Measurements from ENCODE around the gene AFG1L. TPM values are rescaled to one million over a fixed set of nuclear protein-coding genes. Genes with fewer than 3 reads are reported as not detected.
"Not testable (repeated sequence)": the region's sequence is repeated elsewhere in the genome, so short reads cannot be mapped to it uniquely, and the experiment has no call there.

The AFG1L gene
- polyA plus RNA-seq, 4 donors, result 7.6 to 9.8 (median 7.7) TPM

GRCh38 chr6:108502832-108503231 lies 208.0 kb downstream of the AFG1L start:
- DNase-seq (ENCODE audit: low read depth in 4 of 4, low spot score in 3 of 4), result no peak

GRCh38 chr6:108507316-108507715 lies 212.5 kb downstream of the AFG1L start:
- no peak for DNase-seq (ENCODE audit: low read depth in 4 of 4, low spot score in 3 of 4)

DNA sequence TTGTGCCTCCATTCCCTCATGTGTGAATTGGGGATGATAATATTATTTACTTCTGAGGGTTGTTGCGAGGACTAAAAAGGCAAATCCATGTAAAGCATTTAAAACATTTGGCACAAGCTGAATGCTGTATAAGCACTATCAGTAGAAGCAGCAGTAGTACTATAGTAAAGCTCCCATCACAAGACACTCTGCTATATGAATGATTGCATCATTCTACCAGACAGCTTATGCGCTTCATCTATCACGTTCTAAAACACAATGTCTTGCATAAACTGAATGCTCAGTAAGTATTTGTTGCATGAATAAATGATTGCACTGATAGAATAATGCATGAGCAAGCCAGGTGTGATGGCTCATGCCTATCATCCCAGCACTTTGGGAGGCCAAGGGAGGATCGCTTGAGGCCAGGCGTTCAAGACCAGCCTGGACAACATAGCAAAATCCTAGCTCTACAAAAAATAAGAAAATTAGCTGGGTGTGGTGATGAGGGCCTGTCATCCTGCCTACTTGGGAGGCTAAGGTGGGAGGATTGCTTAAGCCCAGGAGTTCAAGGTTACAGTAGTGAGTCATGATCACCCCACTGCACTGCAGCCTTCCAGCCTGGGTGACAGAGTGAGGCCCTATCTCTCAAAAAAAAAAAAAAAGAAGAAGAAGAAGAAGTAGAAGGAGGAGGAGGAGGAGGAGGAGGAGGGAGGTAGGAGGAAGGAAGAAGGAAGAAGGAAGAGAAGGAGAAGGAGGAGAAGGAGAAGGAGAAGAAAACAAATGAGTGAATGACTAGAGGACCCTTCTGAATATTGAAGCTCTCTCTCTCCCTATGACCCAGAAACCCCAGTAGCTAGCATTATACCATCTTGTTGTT lies 215.8 kb downstream of the AFG1L start:
- no peak for DNase-seq (ENCODE audit: low read depth in 4 of 4, low spot score in 3 of 4)

DNA sequence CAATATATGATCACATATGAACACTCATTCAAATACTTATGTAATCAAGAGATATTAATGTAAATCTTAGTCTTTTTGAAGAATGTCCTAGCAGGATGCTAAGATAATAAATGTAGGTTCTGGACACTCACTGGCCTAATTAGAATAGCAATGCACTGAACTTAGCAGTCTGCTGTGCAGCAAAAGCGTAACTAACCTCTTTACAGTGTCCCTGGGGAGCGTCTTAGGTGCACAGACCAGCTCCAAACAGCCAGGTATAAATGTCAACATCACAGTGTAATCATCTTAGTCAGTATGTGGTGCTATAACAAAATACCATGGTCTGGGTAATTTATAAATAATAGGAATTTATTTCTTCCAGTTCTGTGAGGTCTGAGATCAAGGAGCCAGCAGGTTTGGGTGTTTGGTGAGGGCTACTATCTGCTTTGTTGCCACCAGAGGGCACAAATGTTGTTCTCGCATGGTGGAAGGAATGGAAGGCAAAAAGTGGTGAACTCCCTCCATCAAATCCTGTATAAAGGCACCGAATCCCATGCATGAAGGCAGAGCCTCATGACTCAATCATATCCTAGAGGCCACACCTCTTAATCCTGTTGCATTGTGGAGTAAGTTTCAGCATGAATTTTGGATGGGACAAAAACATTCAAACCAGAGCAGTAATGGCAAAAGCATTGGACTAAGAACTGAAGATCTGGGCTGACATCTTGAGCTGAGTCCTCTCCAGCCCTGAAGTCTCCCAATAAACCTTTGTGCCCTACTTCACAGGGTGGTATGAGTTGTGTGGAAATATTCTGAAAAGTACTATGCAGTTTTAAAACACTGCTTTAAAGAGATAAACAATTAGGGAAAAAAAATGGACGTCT lies 224.1 kb downstream of the AFG1L start:
- no peak for DNase-seq (ENCODE audit: low read depth in 4 of 4, low spot score in 3 of 4)

GRCh38 chr6:108521616-108522107 lies 226.8 kb downstream of the AFG1L start:
- no peak for DNase-seq (ENCODE audit: low read depth in 4 of 4, low spot score in 3 of 4)

DNA sequence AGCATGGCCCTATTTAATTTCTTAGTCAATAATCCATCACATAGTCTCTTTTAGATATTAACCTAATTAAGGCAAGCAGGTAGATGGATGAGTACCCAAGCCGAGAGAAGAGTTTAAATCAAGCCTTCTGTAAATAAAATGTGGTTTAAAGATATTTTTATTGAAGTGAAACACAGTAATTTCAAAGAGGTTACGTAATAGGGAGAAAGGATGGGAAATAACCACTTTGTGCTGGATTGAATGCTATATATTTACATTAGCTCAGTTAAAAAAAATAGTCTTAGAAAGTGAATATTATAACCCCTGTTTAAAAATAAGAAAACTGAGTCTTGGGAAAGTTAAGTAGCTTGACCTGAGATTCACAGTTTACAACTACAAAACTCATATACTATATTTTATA lies 228.8 kb downstream of the AFG1L start:
- DNase-seq (ENCODE audit: low read depth in 4 of 4, low spot score in 3 of 4), result no peak

- no peak for DNase-seq (ENCODE audit: low read depth in 4 of 4, low spot score in 3 of 4)
Observed at GRCh38 chr6:108524528-108525248, 229.8 kb downstream of the AFG1L start.

DNA sequence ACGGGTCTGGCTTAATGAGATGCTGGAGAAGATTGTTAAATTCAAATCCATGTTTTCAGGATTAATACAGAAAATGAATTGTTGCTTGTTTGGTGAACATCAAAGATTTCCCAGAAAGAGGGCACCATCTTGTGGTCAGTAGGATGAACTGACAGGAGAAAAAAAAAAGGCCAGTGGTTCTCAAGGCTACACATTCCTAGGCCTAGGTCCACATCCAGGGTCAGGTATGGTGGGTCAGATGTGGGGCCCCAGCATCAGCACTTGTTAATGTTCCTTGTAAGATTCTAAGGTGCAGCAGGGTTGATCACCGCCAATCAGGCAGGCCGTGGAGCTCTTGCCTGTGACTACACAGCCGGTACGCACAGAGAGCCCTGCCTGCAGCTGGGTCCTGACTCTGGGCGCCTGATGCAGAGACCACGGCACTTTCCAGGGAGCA lies 231.9 kb downstream of the AFG1L start:
- peak in 3 of 4 donors; percentile 13 to 16 (median 14) for DNase-seq (ENCODE audit: low read depth in 4 of 4, low spot score in 3 of 4)

- no peak for DNase-seq (ENCODE audit: low read depth in 4 of 4, low spot score in 3 of 4)
Observed at GRCh38 chr6:108528878-108529277, 234.0 kb downstream of the AFG1L start.

GRCh38 chr6:108531332-108531731 lies 236.5 kb downstream of the AFG1L start:
- DNase-seq (ENCODE audit: low read depth in 4 of 4, low spot score in 3 of 4), result no peak

DNA sequence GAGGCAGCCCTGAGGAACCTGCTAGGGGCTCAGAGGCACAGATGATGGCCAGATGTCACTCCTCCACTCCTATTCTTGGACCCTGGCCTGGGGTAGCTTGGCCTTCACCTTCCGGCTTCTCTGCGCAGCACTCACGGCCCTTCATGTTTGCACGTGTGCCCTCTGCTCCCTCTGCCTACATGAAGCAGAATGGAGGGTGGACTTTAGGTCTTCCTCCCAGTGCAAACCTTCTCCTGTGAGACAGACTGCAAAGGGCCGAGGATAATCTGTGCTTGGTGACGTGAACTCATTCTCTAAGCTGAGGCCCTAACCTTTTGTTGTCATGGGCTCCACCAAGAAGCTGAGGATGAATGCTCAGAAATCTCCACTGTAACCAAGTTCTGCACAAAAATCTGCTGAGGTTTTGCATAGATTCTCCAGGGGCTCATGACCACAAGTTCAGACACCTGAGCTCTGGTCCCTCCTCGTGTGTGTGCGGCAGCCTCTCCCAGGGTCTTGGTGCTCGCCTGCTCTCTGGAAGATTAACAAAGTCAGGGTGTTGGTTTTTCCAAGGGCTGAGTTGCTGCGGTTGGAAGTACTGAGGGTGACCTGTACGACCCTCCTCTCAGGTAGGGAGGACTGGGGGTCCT lies 240.4 kb downstream of the AFG1L start:
- DNase-seq (ENCODE audit: low read depth in 4 of 4, low spot score in 3 of 4), result no peak

GRCh38 chr6:108535920-108536535 lies 241.2 kb downstream of the AFG1L start:
- DNase-seq (ENCODE audit: low read depth in 4 of 4, low spot score in 3 of 4), result not testable (repeated sequence)

GRCh38 chr6:108541843-108542759 lies 247.2 kb downstream of the AFG1L start:
- peak in 2 of 4 donors; percentile 67 for DNase-seq (ENCODE audit: low read depth in 4 of 4, low spot score in 3 of 4)

GRCh38 chr6:108543175-108543940 lies 248.5 kb downstream of the AFG1L start:
- DNase-seq (ENCODE audit: low read depth in 4 of 4, low spot score in 3 of 4), result no peak

GRCh38 chr6:108544606-108545005 lies 249.8 kb downstream of the AFG1L start:
- DNase-seq (ENCODE audit: low read depth in 4 of 4, low spot score in 3 of 4), result no peak

GRCh38 chr6:108546079-108547049 lies 251.5 kb downstream of the AFG1L start:
- DNase-seq (ENCODE audit: low read depth in 4 of 4, low spot score in 3 of 4), result no peak

- DNase-seq (ENCODE audit: low read depth in 4 of 4, low spot score in 3 of 4), result no peak
Observed at GRCh38 chr6:108549241-108549640, 254.4 kb downstream of the AFG1L start.

Measured in right renal pelvis (tissue), 4 donors.